Hepatocyte (in vitro differentiated cells): ENCODE results near the gene POFUT2.

Experiments used
- EZH2 ChIP-seq: fragments of 200-600 bp; sonication (generic); IDR thresholded peaks from 2 replicates; pipeline ENCODE4 v1.6.1; 2016; ENCODE audit warnings: antibody characterized with exemption, mild to moderate bottlenecking, borderline replicate concordance
- TF ChIP-seq, protein P1 (sequence below): fragments of 200-600 bp; sonication (generic); IDR thresholded peaks from 2 replicates; pipeline ENCODE4 v1.5.1; 2016; ENCODE audit warnings: antibody characterized with exemption, mild to moderate bottlenecking; ENCODE audit not compliant: poor library complexity

DNA sequence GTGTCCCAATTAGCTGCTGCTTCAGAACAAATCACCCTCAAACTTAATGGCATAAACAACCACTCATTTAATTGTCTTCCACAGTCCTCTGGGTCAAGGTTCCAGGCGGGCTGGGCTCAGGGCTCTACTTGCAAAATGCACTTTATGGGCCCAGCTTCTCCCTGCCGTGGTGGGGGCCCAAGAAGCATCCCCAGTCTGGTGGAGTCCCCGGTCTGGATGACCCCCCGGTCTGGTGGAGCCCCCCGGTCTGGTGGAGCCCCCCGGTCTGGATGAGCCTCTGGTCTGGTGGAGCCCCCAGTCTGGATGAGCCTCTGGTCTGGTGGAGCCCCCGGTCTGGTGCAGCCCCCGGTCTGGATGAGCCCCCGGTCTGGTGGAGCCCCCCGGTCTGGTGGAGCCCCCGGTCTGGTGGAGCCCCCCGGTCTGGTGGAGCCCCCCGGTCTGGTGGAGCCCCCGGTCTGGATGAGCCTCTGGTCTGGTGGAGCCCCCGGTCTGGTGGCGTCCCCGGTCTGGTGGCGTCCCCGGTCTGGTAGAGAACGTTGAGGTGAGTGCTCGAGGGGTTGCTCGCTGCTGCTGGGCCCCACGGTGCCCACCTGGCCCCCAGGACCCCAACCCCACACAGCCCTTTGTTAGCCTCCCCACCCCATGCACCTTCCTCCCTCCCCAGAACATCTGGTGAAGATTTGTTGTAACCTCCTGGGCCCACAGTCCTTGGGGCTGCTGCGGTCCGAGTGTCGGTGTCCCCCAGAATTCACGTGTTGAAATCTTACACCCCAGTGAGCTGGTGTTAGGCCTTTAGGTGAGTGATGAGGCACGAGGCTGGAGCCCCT is 33.8 kb downstream of the POFUT2 start:
- TF ChIP-seq, protein P1, sequence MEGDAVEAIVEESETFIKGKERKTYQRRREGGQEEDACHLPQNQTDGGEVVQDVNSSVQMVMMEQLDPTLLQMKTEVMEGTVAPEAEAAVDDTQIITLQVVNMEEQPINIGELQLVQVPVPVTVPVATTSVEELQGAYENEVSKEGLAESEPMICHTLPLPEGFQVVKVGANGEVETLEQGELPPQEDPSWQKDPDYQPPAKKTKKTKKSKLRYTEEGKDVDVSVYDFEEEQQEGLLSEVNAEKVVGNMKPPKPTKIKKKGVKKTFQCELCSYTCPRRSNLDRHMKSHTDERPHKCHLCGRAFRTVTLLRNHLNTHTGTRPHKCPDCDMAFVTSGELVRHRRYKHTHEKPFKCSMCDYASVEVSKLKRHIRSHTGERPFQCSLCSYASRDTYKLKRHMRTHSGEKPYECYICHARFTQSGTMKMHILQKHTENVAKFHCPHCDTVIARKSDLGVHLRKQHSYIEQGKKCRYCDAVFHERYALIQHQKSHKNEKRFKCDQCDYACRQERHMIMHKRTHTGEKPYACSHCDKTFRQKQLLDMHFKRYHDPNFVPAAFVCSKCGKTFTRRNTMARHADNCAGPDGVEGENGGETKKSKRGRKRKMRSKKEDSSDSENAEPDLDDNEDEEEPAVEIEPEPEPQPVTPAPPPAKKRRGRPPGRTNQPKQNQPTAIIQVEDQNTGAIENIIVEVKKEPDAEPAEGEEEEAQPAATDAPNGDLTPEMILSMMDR = no peak
- TF ChIP-seq EZH2 = no peak
